ENCODE results near the gene CGNL1. TPM values are rescaled to one million over a fixed set of nuclear protein-coding genes. Genes with fewer than 3 reads are reported as not detected.

Gene CGNL1
- total RNA-seq, 1 experiment from 2014 or later, result 3.4 TPM

- no peak for DNase-seq (ENCODE audit: low spot score)
Observed at GRCh38 chr15:57596301-57596855, 220.1 kb downstream of the CGNL1 start.

GRCh38 chr15:57596978-57597377 lies 220.7 kb downstream of the CGNL1 start:
- peak; percentile 51 for DNase-seq (ENCODE audit: low spot score)

- no peak for DNase-seq (ENCODE audit: low spot score)
Observed at GRCh38 chr15:57597431-57597830, 221.1 kb downstream of the CGNL1 start.

GRCh38 chr15:57598346-57598745 lies 222.0 kb downstream of the CGNL1 start:
- DNase-seq (ENCODE audit: low spot score), result no peak

- no peak for DNase-seq (ENCODE audit: low spot score)
Observed at GRCh38 chr15:57599296-57599810, 223.0 kb downstream of the CGNL1 start.

- no peak for DNase-seq (ENCODE audit: low spot score)
Observed at GRCh38 chr15:57600197-57600596, 223.9 kb downstream of the CGNL1 start.

Other genes with a start within 250 kb of the CGNL1 start
- gene MYZAP, start 215.4 kb downstream of the CGNL1 start, total RNA-seq (2014; rRNA removed; shearing (Covaris generic)), result 3.2 and 4.3 TPM in 2 replicates

Data from A172 (cell line).